GM20000 (cell line): Measurements from ENCODE around the gene FHIT.

Experiments
- DNase-seq: peaks from one replicate; pipeline ENCODE4 v3.0.0; 2012; ENCODE audit warnings: low spot score
- TF ChIP-seq, protein P1 (sequence below): IDR thresholded peaks from 2 replicates; pipeline ENCODE4 v1.5.1; 2012; ENCODE audit warnings: mild to moderate bottlenecking, control low read depth; ENCODE audit errors: extremely low read depth, missing control alignments

FHIT gene

DNA sequence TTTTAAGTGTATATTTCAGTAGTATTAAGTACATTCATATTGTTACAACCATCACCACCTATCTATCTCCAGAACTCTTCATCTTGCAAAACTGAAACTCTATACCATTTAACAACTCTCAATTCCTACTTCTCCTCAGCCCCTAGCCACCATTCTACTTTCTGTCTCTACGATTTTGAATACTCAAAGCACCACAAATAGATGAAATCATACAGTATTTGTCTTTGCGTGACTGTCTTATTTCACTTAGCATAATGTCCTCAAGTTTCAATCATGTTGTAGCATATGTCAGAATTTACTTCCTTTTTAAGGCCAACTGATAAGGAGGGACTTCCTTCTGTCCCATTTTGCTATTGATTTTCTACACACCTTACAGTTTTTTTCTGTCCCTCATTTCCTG is 593.3 kb downstream of the FHIT start:
- TF ChIP-seq, protein P1, sequence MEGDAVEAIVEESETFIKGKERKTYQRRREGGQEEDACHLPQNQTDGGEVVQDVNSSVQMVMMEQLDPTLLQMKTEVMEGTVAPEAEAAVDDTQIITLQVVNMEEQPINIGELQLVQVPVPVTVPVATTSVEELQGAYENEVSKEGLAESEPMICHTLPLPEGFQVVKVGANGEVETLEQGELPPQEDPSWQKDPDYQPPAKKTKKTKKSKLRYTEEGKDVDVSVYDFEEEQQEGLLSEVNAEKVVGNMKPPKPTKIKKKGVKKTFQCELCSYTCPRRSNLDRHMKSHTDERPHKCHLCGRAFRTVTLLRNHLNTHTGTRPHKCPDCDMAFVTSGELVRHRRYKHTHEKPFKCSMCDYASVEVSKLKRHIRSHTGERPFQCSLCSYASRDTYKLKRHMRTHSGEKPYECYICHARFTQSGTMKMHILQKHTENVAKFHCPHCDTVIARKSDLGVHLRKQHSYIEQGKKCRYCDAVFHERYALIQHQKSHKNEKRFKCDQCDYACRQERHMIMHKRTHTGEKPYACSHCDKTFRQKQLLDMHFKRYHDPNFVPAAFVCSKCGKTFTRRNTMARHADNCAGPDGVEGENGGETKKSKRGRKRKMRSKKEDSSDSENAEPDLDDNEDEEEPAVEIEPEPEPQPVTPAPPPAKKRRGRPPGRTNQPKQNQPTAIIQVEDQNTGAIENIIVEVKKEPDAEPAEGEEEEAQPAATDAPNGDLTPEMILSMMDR: no peak
- peak; percentile 7 for DNase-seq

GRCh38 chr3:60652829-60653228 is 598.4 kb downstream of the FHIT start:
- TF ChIP-seq, protein P1: no peak
- DNase-seq: peak; percentile 13

DNA sequence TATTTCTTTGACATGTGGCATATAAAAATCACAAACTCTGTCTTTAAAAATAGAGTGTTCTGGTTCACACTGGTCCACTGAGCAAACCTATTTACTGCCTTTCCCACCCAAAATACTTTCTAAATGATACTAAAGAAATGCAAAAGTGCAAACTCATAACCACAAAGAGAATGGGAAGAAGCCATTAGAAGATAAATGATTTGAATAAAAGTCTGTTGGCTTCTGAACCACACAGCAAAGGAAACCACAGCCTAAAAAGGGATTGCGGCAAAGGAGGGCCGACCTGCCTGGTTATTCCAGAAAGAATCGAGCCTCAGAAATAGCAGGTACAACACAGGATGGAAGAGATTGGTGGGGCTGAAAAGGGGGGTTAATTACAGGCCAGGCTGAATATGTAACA is 599.5 kb downstream of the FHIT start:
- DNase-seq: no peak
- TF ChIP-seq, protein P1: no peak

DNA sequence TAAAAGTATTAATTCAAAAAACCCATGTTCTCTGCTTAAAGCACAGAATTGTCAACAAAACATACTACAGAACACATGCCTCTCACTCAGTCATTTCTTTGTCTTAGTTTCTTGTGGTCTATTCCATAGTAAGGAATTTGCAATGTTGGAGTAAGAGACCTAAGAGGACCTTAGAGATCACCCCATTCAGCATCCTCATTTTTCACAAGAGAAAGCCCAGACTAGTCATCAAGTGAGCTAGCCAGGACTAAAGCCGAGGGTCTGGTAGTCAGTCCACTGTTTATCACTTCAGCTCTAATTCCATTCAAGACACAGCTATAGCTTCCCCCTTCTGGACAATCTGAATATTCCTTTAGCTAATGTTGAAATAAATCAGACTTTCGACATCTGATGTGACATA is 601.1 kb downstream of the FHIT start:
- TF ChIP-seq, protein P1: no peak
- DNase-seq: no peak

GRCh38 chr3:60645801-60646200 is 605.5 kb downstream of the FHIT start:
- TF ChIP-seq, protein P1: no peak
- DNase-seq: no peak

GRCh38 chr3:60643831-60644230 is 607.4 kb downstream of the FHIT start:
- TF ChIP-seq, protein P1: no peak

GRCh38 chr3:60641354-60641753 is 609.9 kb downstream of the FHIT start:
- DNase-seq: no peak
- TF ChIP-seq, protein P1: no peak

More at GRCh38 chr3:60643831-60644230, 607.4 kb downstream of the FHIT start:
- no peak for DNase-seq

DNA sequence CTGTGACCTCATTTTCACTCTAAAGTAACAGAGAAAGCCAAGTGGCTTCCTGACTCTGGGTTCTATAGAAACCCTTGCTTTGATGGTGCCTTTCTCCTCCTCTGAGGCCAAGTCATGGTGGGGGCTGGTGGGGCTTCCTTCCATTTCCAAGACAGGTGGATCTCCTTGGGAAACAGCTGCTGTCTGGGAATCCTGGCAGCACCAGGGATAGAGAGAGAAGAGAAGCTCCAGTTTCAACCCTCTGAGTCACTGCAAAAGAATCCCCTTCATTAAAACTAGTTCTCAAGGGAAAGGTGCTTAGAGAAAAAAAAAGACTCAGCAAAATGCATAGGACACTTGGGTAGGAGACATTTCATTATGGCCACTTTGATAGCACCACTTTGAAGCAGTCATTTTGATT is 614.4 kb downstream of the FHIT start:
- DNase-seq: no peak
- TF ChIP-seq, protein P1: no peak
